HEK293 (cell line): ENCODE measurements around the gene MAP4K5.

Experiments used
- ATF2 ChIP-seq: fragments of 450-650 bp; formaldehyde crosslinking; IDR thresholded peaks from 2 replicates; pipeline ENCODE4 v1.5.1; 2016; ENCODE audit warnings: missing biosample characterization, missing genetic modification characterization, low read depth
- CTCF ChIP-seq: fragments of 450-650 bp; formaldehyde crosslinking; IDR thresholded peaks from 2 replicates; pipeline ENCODE4 v1.5.1; 2016; ENCODE audit warnings: missing biosample characterization, missing genetic modification characterization
- FEZF1 ChIP-seq: fragments of 450-650 bp; formaldehyde crosslinking; IDR thresholded peaks from 2 replicates; pipeline ENCODE4 v1.5.1; 2016; ENCODE audit warnings: missing biosample characterization, missing genetic modification characterization
- KLF16 ChIP-seq: fragments of 450-650 bp; formaldehyde crosslinking; IDR thresholded peaks from 2 replicates; pipeline ENCODE4 v1.5.1; 2017; ENCODE audit warnings: missing biosample characterization, missing genetic modification characterization
- MYNN ChIP-seq: fragments of 450-650 bp; formaldehyde crosslinking; IDR thresholded peaks from 2 replicates; pipeline ENCODE4 v1.5.1; 2016; ENCODE audit warnings: missing biosample characterization, missing genetic modification characterization, borderline replicate concordance
- SCRT2 ChIP-seq: fragments of 450-650 bp; formaldehyde crosslinking; IDR thresholded peaks from 2 replicates; pipeline ENCODE4 v1.5.1; 2016; ENCODE audit warnings: missing biosample characterization, missing genetic modification characterization
- SP3 ChIP-seq: fragments of 450-650 bp; formaldehyde crosslinking; IDR thresholded peaks from 2 replicates; pipeline ENCODE4 v1.5.1; 2016; ENCODE audit warnings: missing biosample characterization, missing genetic modification characterization
- TRIM28 ChIP-seq: IDR thresholded peaks from 2 replicates; pipeline ENCODE4 v1.6.1; 2011; ENCODE audit warnings: low read length, control low read depth, borderline replicate concordance
- ZIC2 ChIP-seq: fragments of 450-650 bp; formaldehyde crosslinking; IDR thresholded peaks from 2 replicates; pipeline ENCODE4 v1.5.1; 2016; ENCODE audit warnings: missing biosample characterization, missing genetic modification characterization
- ZNF112 ChIP-seq: fragments of 450-650 bp; formaldehyde crosslinking; IDR thresholded peaks from 2 replicates; pipeline ENCODE4 v1.5.0; 2017; ENCODE audit warnings: missing biosample characterization, missing genetic modification characterization
- ZNF146 ChIP-seq: fragments of 450-650 bp; formaldehyde crosslinking; IDR thresholded peaks from 2 replicates; pipeline ENCODE4 v1.5.1; 2016; ENCODE audit warnings: missing biosample characterization, missing genetic modification characterization
- ZNF274 ChIP-seq, 2 experiments: fragments of 200-500 bp in 1 of 2; fragments of 450-650 bp in 1 of 2; sonication (Bioruptor generic) in 1 of 2; formaldehyde crosslinking in 1 of 2; IDR thresholded peaks; 2 replicates each; pipeline versions ENCODE4 v1.5.1 to v1.6.1; 2014 to 2016; ENCODE audit warnings: borderline replicate concordance in 1 of 2, inconsistent platforms in 1 of 2, low read length in 1 of 2, missing biosample characterization in 1 of 2, missing genetic modification characterization in 1 of 2
- ZNF488 ChIP-seq: fragments of 450-650 bp; formaldehyde crosslinking; IDR thresholded peaks from 2 replicates; pipeline ENCODE4 v1.5.1; 2016; ENCODE audit warnings: missing biosample characterization, missing genetic modification characterization
- ZNF600 ChIP-seq: fragments of 450-650 bp; formaldehyde crosslinking; IDR thresholded peaks from 2 replicates; pipeline ENCODE4 v1.5.1; 2016; ENCODE audit warnings: missing biosample characterization, missing genetic modification characterization

- no peak for TF ChIP-seq ZIC2 (tag by site-specific recombination)
- no peak for TF ChIP-seq ATF2 (tag by site-specific recombination)
- TF ChIP-seq KLF16 = no peak
- TF ChIP-seq SCRT2 (tag by site-specific recombination) = no peak
- no peak for TF ChIP-seq SP3 (tag by site-specific recombination)
- no peak for TF ChIP-seq ZNF488 (tag by site-specific recombination)
- no peak for TF ChIP-seq ZNF112 (tag by site-specific recombination)
- no peak for TF ChIP-seq CTCF (tag by site-specific recombination)
- TF ChIP-seq ZNF600 (tag by site-specific recombination) = no peak
- TF ChIP-seq FEZF1 = no peak
- no peak for TF ChIP-seq ZNF274 (IDR thresholded peaks at IDR 0.05; ENCODE audit: low read length)
- no peak for TF ChIP-seq ZNF274 (tag by site-specific recombination; IDR thresholded peaks at IDR 0.05; ENCODE audit: borderline replicate concordance)
- TF ChIP-seq ZNF146 (tag by site-specific recombination) = no peak
- no peak for TF ChIP-seq TRIM28
- TF ChIP-seq MYNN (tag by site-specific recombination) = no peak
Measured at GRCh38 chr14:50462111-50462510, 70.3 kb downstream of the MAP4K5 start.
